NCI-H446 (cell line): Measurements from ENCODE around the gene MLST8.

ENCODE experiments used
- DNase-seq, 2 experiments: peaks; one replicate each; lab custom pipeline; 2025; lab: John Stamatoyannopoulos, UW

Gene MLST8

DNA sequence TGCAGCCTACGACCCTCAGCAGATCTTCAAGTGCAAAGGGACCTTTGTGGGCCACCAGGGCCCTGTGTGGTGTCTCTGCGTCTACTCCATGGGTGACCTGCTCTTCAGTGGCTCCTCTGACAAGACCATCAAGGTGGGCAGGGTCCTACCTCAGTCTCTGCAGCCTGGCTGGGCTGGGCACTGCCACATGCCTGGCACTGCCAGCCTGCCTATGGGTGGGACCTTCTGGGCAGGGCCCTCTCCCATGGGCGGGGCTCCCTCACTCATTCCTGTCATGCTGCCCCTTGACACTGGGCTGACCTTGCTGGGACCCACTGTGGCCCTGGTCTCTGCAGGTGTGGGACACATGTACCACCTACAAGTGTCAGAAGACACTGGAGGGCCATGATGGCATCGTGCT lies 31.3 kb upstream of the MLST8 start:
- DNase-seq = no peak

DNA sequence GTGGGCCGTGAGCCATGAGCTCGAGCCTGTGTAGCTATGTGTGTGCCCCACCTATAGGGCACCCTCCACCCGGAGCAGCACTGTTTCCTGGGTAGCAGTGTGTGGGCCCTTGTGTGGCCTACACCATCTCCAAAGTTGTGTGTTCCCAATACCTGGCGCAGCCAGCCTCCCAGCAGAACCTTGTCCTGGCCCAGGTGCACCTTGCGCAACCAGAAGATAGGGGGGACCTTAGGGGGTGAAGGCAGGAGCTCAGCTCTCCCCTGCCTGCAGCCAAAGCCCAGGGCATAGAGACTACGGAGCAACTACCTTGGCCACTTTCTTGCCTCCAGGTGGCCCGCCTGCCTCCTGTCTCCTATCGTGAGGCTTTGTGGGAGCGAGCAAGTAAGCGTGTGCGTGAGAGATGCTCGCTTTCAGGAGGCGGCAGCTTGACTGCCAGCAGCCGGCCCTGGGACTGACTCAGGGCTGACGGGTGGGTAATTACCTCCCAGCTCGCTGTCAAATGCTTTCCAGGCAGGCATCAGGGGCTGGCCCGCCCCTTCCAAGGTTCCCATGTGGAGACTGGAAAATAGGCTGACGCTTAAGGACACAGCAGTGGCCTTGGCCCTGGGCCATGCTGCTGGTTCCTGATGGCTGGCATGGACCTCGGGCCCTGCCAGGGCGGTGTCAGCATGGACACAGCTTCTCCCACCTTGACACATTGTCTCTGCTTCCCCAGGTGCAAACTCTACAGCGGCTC lies 30.7 kb upstream of the MLST8 start:
- no peak for DNase-seq

DNA sequence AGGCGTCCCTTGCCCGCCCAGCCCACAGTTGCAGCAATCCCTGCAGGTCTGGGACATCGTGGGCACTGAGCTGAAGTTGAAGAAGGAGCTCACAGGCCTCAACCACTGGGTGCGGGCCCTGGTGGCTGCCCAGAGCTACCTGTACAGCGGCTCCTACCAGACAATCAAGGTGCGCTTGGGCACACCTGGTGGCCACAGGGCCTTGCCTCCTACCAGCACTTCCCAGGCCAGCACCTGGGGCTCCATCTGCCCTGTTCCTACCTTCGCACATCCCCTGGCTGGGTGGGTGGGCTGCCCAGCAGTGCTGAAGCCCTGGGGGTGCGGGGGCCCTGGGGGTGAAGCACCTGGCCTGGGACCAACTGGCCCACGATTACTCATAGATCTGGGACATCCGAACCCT lies 29.8 kb upstream of the MLST8 start:
- DNase-seq = no peak

DNA sequence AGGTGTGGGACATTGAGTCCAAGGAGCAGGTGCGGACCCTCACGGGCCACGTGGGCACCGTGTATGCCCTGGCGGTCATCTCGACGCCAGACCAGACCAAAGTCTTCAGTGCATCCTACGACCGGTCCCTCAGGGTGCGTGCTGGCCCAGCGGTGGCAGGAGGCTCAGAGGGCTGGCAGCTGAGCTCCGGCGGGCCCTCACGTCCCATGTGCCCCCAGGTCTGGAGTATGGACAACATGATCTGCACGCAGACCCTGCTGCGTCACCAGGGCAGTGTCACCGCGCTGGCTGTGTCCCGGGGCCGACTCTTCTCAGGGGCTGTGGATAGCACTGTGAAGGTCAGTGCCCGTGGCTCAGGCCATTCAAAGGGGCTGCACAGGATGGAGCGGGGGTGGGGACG lies 29.2 kb upstream of the MLST8 start:
- no peak for DNase-seq

DNA sequence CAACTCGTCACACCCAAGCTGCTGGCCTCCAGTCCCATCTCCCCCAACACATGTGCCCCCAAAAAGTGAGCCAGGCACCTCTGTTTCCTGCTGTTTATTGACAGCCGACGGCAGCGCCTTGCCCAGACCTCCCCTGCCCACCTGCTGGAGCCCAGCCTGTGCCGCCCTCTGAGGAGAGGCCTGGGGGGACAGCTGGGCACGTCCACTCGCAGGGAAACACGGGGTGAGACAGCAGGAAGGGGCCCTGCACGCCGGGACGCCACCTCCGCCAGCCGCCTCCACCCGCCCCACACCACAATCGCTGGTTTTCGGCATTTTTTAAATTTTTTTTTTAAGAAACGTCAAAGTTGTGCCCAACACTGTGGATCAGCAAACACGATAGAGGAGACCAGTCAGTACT lies 28.2 kb upstream of the MLST8 start:
- DNase-seq = no peak

DNA sequence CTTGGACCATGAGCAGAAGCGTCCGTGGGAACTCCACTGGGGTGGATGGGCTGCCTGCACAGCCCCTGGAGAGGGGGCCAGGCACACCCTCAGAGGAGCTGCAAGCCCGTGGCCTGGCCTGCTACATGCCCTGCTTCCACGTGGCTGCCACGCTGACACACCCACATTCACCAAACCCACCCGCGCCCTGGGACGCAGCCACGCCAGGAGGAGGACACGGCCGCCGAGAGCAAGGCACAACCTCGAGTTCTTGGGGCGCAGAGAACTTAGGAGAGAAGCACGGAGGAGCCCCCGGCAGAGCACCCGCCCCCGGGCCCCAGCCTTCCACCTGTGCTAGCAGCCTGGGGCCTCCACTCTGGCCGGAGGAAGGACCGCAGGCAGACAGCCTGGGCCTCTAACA lies 27.7 kb upstream of the MLST8 start:
- no peak for DNase-seq

DNA sequence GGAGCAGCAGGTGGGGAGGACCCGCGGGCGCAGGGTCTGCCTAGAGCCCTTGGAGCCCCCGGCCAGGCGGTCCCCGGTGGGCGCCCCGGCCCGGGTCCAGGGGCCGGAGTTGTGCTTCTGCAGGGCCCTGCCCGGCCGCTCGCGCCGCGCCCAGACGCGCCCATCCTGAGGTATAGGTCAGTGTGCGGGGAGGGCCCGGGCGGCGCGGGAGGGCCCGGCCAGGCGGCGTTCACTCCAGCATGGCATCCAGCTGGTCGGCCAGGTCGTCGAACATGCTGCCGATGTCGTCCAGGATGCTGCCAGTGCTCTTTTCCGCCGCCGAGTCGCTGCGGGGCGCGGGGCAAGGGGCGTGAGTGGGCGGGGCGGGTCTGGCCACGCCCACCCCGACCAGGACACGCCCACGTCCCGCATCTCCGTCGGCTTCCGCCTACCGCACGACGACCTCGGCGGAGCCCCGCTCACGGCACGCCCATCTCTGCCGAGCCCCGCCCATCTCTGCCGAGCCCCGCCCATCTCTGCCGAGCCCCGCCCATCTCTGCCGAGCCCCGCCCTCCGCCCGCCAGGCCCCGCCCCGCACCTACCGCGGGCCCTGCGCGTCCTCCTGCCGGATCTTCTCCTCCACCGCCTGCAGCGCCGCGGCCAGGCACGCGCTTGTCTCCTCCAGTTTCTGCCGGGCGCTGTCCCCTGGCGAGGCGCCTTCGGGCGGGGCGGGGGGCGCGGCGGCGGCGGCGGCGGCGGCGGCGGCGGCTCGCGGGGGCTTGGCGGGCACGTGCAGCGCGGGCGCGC lies 26.7 kb upstream of the MLST8 start:
- no peak for DNase-seq

DNA sequence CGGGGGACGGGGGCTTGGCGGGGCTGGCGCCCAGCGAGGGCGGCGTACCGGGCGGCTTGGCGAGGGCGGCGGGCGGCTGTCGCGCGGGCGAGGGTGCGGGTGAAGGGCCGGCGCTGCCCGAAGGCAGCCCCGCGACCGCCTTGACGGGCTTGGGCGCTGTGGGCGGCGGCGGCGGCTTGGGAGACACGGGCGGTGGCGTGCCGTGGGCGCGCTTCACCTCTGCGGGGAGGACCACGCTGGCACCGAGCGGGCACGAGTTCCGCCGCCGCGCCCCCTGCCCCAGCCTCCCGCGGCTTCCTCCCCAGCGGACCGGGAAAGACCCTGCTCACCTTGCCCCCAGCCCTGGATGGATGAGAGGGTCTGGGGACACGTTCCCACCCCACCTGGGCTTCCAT lies 26.1 kb upstream of the MLST8 start:
- no peak for DNase-seq

DNA sequence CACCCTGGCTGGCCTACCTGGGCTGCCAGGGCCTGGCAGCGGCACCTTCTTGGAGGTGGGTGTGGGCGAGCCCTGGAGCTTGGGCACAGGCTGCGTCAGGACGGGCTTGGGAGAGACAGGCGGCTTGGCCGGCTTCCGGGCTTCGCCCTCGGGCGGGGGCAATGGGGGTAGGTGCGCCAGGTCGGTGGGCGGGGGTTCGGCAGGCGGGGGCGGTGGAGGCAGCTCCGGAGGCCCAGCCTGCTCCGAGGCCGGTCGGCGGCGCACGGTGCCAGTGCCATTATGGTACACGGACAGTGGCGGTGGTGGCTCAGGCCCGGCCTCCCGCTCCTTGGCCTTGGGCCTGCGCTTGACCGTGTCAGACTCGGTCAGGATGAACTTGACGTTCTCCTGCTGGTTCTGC lies 25.7 kb upstream of the MLST8 start:
- no peak for DNase-seq

DNA sequence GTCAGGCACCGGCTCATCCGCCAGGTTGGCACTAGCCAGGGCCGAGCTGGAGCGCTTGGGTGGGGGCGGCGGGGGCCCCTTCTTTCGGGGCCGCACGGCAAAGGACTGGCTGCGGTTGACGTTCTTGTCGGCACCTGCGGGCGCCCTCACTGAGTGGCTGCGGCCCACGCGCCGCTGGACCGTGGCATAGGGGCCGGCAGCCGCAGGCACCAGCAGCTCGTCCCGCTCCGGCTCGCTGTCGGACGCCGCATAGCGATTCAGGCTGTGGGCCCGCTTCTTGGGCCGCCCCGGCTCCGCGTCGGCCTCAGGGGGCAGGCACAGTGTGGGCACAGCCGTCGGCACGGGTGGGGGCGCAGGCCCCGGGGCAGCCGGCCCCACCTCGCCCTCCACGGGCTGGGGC lies 24.8 kb upstream of the MLST8 start:
- no peak for DNase-seq

DNA sequence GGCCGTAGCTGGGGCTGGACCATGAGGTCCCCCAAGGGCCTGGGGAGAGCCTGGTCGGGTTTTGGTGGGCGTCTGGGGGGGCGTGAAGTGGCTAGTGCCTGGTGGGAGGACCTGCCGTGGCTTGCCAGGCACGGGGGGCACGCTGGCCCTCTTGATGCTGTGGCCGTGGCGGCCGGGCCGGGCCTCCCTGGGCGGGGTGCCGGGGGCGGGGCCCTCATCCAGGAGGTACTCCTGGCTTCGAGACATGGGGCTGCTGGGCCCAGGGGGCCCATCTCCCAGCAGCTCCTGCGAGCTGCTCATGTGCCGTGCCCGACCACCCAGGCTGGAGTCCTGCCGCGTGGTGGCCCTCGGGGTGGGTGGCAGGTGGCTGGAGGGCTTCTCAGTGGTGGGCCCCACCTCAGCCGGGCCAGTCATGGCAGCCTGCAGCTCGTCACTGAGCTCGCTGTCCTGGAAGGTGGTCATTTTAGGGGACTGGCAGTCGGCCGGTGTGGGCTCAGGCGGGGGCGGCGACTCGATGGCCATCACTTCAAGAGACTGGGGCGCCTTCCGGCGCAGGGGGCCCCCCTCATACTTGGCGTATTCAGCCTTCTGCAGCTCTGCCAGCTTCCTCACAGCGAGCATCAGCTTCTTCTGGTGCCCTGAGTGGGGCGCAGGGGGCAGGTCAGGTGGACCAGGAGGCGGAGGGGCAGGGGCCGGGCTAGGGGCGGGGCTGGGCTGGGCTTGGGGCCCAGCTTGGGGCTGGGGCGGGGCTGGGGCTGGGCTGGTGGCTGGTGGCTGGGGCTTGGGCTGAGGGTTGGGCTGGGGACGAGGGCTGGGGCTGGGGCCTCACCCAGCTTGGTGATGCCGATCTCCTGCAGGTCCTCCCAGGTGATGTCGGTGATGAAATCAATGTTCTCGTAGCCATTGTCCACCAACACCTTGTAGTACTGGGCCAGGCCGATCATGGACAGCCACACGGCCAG lies 24.0 kb upstream of the MLST8 start:
- DNase-seq = no peak

DNA sequence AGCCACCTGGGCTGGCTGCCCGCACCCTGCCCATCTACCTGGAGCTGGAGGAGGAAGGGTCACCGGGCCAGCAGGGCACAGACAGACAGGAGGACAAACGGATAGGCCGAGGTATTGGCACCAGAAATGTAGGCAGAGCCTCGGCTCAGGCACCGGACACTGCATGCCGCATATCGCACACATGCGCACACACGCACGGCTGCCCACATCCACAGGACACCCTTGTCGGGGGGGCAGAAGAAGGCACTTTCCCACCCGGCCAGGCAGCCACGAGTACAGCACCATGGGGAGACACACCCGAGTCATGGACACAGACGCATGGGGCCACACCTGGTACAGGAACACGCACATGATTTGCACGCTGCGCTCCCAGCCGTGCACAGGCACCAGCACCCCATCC lies 23.3 kb upstream of the MLST8 start:
- no peak for DNase-seq

DNA sequence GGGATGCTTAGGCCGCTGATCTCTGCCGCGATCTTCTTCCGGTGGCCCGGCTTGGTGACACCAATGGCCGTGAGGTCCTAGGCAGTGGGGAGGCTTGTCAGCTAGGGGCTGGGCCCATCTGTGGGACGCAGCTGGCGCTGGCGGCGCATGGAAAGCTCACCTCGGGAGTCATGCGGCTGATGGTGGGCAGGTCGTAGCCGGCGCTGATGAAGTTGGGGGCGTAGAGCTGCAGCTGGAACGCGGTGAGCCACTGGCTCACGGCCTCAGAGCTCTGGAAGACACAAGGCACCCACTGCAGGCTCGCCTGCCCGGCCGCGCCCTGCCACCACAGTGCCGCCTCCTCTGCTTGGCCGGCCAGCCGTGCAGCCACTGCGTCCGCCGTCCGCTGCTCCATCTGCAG lies 21.6 kb upstream of the MLST8 start:
- no peak for DNase-seq

DNA sequence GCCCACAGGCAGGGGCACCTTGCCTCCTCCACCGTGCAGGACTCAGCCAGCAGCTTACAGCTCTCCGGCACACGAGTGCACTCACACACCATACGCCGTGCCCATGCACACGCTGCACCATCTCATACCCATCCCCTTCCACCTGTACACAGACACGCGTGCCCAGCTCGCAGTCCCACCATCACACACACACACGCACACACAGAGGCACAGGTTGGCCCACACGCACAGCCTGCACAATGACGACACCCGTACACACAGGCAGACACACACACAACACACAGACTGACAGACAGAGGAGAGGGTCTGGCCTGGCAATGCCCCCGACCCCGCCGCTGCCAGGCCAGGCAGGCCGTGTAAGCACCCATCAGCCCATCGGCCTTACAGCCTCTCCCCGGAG lies 20.9 kb upstream of the MLST8 start:
- DNase-seq = no peak

DNA sequence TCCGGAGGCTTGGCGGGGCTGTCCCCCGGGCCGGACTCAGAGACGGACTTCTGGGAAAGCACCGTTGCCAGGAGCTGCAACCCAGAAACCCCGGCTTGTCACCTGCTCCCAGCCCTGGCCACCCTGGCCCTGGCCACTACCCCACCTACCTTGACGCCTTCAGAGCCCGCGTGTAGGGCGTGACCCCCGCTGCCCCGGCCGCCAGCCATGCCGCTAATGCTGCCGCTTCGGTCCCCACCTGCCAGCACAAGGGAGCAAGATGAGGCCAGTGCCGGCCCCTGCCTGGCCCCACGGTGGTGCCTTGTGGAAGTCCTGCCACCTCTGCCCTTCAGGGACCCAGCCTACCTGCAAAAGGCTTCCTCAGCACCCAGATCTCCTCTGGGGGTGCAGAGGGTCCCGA lies 20.3 kb upstream of the MLST8 start:
- DNase-seq = no peak

DNA sequence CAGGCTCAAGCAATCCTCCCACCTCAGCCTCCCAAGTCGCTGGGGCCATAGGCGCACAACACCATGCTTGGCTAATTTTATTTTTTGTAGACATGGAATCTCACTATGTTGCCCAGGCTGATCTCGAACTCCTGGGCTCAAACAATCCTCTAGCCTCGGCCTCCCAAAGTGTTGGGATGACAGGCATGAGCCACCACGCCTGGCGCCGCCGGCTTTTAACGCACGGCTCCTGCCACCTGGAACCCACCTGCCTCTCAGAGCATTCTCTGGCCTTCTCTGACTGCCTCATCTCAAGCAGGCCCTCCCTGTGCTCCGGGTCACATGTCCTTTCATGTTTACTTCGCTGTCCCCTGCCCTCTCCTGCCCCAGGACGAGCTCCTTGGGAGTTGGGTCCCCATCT lies 19.2 kb upstream of the MLST8 start:
- DNase-seq = no peak

DNA sequence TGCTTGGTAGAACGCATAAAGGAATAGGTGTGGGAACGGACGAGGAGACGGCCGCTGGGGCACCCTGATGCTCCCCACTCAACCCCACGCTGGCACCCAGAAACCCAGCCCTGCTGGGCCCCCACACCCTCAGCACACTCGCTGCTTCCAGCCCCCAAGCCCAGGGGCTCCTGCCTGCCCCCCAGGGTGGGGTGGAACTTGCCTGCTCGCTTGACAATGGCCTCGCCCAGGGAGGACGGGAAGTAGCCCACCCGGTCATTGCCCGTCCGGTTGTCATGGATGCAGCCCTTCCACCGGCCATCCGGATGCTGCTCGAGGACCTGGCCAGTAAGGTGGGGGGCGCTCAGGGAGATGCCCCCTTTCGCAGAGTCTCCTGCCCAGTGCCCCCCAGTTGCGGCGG lies 18.7 kb upstream of the MLST8 start:
- DNase-seq = no peak

DNA sequence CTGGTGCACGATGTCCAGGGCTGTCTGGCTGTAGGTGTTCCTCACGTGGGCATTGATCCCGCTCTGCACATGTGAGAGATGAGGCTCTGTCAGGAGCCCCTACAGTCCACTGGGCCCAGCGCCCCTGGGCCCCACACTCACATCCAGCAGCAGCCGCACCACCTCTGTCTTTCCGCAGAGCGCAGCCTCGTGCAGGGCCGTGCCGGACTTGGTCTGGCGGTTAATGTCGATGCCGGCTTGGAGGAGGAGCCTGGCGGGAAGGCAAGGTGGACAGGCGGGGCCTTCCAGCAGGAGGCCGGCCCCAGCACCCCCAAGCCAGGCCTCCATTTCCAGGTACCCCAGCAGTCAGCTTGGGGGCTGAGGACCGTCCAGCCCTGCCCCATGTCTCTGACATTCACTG lies 18.0 kb upstream of the MLST8 start:
- no peak for DNase-seq

DNA sequence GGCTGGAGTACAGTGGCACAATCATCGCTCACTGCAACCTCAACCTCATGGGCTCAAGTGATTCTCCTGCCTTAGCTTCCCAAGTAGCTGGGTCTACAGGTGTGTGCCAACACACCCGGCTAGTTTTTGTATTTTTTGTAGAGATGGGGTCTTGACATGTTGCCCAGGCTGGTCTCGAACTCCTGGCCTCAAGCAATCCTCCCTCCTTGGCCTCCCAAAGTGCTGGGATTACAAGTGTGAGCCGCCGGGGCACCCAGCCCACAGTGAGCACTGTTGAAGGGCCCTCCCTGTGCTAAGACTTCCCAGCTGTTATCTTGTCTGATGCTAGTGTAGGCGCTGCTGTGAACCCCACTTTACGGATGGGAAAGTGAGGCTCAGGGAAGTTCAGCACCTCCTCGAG lies 16.9 kb upstream of the MLST8 start:
- no peak for DNase-seq

DNA sequence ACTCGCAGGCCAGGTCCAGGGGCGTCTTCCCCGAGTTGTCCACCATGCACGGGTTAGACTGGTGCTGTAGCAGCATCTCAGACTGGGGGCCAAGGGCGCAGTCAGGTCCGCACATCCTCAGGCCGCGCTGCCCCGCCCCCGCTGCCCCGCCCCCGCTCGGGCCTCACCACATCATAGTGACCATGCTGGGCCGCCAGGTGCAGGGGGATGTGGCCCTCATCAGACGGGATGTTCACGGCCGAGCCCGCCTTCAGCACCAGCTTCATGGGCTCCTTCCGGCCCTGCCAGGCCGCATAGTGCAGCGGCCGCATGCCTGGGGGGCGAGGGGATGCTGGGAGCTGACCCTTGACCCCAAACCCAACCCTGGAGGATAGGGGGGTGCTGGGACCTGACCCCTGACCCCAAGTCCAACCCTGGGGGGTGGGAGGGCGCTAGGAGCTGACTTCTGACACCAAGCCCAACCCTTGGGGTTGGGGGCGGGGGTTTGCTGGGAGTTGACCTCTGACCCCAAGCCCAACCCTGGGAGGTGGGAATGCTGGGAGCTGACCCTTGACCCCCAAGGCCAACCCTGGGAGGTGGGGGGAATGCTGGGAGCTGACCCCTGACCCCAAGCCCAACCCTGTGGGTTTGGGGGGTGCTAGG lies 15.9 kb upstream of the MLST8 start:
- DNase-seq = no peak

DNA sequence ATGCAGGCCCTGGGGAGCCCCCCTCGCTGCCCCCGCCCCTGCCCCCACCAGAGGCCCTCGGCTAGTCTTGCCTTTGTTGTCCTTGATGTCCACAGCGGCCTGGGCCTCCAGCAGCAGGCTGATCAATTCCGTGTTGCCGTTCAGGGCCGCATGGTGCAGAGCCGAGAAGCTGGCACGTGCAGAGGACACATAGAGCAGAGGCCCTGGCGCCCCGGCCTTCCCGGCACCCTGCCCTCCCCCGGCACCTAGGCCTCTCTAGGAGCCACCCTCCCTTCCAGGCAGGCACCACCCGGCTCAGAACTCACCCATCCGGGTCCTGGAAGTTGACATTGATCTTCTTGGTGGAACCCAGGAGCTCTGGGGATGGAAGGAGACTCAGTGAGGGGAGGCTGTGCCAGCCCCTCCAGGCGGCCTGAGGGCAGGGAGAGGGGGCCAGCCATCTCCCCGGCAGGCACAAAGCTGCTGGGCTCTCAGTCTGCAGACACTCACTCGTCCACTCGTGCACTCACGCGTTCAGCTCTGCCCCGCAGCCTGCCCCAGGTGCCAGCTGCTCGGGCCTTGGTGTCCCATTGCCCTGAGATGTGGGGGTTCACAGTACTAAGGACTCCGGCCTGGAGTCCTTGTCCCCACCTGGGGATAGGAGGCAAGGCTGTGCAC lies 15.1 kb upstream of the MLST8 start:
- DNase-seq = no peak
